ENCODE data around the gene OR52L1. TPM values are rescaled to one million over a fixed set of nuclear protein-coding genes. Genes with fewer than 3 reads are reported as not detected.

Gene OR52L1
- total RNA-seq, 1 experiment from 2014 or later, result 0.15 TPM

DNA sequence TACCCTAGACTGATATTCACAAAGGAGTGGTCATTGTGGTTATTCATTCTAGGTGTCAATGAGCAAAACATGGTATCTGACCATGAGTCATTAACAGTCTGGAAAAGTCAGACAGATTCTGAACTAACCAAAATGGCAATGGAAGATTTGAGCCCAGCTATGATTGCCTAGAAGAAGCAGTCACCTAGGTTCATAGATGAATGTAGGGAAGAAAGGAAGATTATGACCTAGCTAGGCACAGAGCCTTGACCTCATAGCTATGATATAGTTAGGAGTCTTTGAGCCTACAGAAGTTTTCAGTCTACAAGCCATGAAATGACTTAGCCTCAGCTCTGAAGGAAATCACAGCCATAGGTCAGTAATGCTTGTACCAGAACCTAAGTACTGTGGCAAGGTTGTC lies 19.6 kb upstream of the OR52L1 start:
- no peaks in the 10 kb centered on the region for H3K4me1 Mint-ChIP-seq
- no peak overlapping the region for H3K27ac Mint-ChIP-seq
- no peak for DNase-seq (ENCODE audit: low spot score)
- TF ChIP-seq ZNF396 (CRISPR knock-in tag; IDR thresholded peaks at IDR 0.05; ENCODE audit: borderline replicate concordance) (no peak), OVOL2 (CRISPR knock-in tag; IDR thresholded peaks at IDR 0.05; ENCODE audit: borderline replicate concordance) (no peak), JAZF1 (CRISPR knock-in tag; IDR thresholded peaks at IDR 0.05) (no peak), EMX1 (CRISPR knock-in tag; IDR thresholded peaks at IDR 0.05) (no peak)
- TF ChIP-seq, protein P1, sequence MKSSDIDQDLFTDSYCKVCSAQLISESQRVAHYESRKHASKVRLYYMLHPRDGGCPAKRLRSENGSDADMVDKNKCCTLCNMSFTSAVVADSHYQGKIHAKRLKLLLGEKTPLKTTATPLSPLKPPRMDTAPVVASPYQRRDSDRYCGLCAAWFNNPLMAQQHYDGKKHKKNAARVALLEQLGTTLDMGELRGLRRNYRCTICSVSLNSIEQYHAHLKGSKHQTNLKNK (CRISPR knock-in tag; IDR thresholded peaks at IDR 0.05), result no peak
- TF ChIP-seq, protein P2, sequence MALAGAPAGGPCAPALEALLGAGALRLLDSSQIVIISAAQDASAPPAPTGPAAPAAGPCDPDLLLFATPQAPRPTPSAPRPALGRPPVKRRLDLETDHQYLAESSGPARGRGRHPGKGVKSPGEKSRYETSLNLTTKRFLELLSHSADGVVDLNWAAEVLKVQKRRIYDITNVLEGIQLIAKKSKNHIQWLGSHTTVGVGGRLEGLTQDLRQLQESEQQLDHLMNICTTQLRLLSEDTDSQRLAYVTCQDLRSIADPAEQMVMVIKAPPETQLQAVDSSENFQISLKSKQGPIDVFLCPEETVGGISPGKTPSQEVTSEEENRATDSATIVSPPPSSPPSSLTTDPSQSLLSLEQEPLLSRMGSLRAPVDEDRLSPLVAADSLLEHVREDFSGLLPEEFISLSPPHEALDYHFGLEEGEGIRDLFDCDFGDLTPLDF (CRISPR knock-in tag; IDR thresholded peaks at IDR 0.05), result no peak
- ChIA-PET CTCF (no interaction called here), POLR2A (no interaction called here)
- H3K4me3 Mint-ChIP-seq, result no peak overlapping the region
- no peak for ATAC-seq
- no peaks in the 10 kb centered on the region for H3K27me3 Mint-ChIP-seq (ENCODE audit: low read depth)
- no peaks in the 10 kb centered on the region for H3K36me3 Mint-ChIP-seq
- H3K9me3 Mint-ChIP-seq, result no peaks in the 10 kb centered on the region

DNA sequence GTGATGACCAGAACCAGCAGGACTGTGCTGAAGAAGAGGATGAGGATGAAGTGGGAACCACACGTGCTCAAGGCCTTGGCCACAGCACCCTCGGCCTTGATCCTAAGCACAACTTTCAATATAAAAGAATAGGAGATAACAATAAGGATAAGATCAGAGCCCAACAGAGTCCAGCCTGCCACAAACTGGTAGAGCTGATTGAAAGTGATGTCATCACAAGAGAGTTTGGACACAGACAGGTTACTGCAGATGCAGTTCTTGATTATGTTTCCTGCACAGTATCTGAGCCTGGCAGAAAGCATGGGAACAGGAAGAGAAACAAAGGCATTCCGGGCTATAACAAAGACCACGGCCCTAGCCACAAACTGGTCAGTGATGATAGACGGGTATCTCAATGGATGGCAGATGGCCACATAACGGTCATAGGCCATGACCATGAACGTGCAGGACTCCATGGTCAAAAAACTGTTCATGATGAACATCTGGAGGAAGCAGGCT lies 15.5 kb upstream of the OR52L1 start:
- Mint-ChIP-seq H3K27ac (no peak overlapping the region), H3K9me3 (no peaks in the 10 kb centered on the region; the same call in 1 of the 2 replicates), H3K27me3 (ENCODE audit: low read depth) (peaks cover 5% of the 10 kb centered on the region), H3K36me3 (no peaks in the 10 kb centered on the region), H3K4me1 (no peaks in the 10 kb centered on the region), H3K4me3 (no peak overlapping the region)
- TF ChIP-seq, protein P3, sequence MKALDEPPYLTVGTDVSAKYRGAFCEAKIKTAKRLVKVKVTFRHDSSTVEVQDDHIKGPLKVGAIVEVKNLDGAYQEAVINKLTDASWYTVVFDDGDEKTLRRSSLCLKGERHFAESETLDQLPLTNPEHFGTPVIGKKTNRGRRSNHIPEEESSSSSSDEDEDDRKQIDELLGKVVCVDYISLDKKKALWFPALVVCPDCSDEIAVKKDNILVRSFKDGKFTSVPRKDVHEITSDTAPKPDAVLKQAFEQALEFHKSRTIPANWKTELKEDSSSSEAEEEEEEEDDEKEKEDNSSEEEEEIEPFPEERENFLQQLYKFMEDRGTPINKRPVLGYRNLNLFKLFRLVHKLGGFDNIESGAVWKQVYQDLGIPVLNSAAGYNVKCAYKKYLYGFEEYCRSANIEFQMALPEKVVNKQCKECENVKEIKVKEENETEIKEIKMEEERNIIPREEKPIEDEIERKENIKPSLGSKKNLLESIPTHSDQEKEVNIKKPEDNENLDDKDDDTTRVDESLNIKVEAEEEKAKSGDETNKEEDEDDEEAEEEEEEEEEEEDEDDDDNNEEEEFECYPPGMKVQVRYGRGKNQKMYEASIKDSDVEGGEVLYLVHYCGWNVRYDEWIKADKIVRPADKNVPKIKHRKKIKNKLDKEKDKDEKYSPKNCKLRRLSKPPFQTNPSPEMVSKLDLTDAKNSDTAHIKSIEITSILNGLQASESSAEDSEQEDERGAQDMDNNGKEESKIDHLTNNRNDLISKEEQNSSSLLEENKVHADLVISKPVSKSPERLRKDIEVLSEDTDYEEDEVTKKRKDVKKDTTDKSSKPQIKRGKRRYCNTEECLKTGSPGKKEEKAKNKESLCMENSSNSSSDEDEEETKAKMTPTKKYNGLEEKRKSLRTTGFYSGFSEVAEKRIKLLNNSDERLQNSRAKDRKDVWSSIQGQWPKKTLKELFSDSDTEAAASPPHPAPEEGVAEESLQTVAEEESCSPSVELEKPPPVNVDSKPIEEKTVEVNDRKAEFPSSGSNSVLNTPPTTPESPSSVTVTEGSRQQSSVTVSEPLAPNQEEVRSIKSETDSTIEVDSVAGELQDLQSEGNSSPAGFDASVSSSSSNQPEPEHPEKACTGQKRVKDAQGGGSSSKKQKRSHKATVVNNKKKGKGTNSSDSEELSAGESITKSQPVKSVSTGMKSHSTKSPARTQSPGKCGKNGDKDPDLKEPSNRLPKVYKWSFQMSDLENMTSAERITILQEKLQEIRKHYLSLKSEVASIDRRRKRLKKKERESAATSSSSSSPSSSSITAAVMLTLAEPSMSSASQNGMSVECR (CRISPR knock-in tag; IDR thresholded peaks at IDR 0.05; ENCODE audit: borderline replicate concordance), result no peak
- TF ChIP-seq, protein P4, sequence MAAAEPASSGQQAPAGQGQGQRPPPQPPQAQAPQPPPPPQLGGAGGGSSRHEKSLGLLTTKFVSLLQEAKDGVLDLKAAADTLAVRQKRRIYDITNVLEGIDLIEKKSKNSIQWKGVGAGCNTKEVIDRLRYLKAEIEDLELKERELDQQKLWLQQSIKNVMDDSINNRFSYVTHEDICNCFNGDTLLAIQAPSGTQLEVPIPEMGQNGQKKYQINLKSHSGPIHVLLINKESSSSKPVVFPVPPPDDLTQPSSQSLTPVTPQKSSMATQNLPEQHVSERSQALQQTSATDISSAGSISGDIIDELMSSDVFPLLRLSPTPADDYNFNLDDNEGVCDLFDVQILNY (CRISPR knock-in tag; IDR thresholded peaks at IDR 0.05), result no peak
- TF ChIP-seq NR1H2 (CRISPR knock-in tag; IDR thresholded peaks at IDR 0.05), result no peak
- no peak for TF ChIP-seq CBFB (CRISPR knock-in tag; IDR thresholded peaks at IDR 0.05; ENCODE audit: low read depth)
- TF ChIP-seq GABPB1 (CRISPR knock-in tag; IDR thresholded peaks at IDR 0.05), result no peak
- TF ChIP-seq RORB (CRISPR knock-in tag; IDR thresholded peaks at IDR 0.05), result no peak
- TF ChIP-seq, protein P5, sequence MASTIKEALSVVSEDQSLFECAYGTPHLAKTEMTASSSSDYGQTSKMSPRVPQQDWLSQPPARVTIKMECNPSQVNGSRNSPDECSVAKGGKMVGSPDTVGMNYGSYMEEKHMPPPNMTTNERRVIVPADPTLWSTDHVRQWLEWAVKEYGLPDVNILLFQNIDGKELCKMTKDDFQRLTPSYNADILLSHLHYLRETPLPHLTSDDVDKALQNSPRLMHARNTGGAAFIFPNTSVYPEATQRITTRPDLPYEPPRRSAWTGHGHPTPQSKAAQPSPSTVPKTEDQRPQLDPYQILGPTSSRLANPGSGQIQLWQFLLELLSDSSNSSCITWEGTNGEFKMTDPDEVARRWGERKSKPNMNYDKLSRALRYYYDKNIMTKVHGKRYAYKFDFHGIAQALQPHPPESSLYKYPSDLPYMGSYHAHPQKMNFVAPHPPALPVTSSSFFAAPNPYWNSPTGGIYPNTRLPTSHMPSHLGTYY (CRISPR knock-in tag; IDR thresholded peaks at IDR 0.05), result no peak
- TF ChIP-seq, protein P6, sequence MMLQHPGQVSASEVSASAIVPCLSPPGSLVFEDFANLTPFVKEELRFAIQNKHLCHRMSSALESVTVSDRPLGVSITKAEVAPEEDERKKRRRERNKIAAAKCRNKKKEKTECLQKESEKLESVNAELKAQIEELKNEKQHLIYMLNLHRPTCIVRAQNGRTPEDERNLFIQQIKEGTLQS (CRISPR knock-in tag; conservative IDR thresholded peaks at IDR 0.05), result no peak
- ChIA-PET CTCF (no interaction called here), POLR2A (no interaction called here)
- no peak for DNase-seq (ENCODE audit: low spot score)
- ATAC-seq, result no peak

DNA sequence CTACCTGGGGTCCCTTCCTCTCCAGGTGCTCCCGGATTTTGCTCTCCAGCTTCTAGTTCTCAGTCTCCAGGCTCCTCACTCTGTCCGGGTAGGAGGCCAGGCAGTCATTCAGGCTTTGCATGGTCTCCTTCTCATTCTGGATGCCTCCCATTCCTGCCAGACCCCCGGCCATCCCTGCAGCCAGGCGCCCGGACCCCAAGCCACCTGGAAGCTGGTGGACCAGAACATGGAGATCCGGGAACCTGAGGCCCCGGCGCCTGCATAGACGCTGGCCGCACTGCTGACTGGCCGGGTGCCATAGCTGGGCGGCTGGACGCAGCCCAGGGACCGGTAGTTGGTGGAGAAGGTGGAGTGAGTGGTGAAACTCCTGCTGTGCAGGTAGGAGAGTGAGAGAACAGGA lies 8.0 kb upstream of the OR52L1 start:
- ChIA-PET CTCF (interaction anchor here (0.7 to 1.4 kb wide), 4 partner anchors 304 to 368 kb away, joined by 3 to 5 read pairs (median 4); no protein-coding TSS in a partner anchor), POLR2A (no interaction called here)
- Mint-ChIP-seq H3K4me3 (no peak overlapping the region), H3K4me1 (0 out of 2 replicates have a peak, but pooled peaks cover 3% of the 10 kb centered on the region), H3K27ac (no peak overlapping the region), H3K9me3 (peaks cover 4% of the 10 kb centered on the region), H3K27me3 (ENCODE audit: low read depth) (peaks cover 5% of the 10 kb centered on the region), H3K36me3 (no peaks in the 10 kb centered on the region)
- DNase-seq (ENCODE audit: low spot score) (no peak), ATAC-seq (no peak)
- TF ChIP-seq, protein P7, sequence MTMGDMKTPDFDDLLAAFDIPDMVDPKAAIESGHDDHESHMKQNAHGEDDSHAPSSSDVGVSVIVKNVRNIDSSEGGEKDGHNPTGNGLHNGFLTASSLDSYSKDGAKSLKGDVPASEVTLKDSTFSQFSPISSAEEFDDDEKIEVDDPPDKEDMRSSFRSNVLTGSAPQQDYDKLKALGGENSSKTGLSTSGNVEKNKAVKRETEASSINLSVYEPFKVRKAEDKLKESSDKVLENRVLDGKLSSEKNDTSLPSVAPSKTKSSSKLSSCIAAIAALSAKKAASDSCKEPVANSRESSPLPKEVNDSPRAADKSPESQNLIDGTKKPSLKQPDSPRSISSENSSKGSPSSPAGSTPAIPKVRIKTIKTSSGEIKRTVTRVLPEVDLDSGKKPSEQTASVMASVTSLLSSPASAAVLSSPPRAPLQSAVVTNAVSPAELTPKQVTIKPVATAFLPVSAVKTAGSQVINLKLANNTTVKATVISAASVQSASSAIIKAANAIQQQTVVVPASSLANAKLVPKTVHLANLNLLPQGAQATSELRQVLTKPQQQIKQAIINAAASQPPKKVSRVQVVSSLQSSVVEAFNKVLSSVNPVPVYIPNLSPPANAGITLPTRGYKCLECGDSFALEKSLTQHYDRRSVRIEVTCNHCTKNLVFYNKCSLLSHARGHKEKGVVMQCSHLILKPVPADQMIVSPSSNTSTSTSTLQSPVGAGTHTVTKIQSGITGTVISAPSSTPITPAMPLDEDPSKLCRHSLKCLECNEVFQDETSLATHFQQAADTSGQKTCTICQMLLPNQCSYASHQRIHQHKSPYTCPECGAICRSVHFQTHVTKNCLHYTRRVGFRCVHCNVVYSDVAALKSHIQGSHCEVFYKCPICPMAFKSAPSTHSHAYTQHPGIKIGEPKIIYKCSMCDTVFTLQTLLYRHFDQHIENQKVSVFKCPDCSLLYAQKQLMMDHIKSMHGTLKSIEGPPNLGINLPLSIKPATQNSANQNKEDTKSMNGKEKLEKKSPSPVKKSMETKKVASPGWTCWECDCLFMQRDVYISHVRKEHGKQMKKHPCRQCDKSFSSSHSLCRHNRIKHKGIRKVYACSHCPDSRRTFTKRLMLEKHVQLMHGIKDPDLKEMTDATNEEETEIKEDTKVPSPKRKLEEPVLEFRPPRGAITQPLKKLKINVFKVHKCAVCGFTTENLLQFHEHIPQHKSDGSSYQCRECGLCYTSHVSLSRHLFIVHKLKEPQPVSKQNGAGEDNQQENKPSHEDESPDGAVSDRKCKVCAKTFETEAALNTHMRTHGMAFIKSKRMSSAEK (CRISPR knock-in tag; IDR thresholded peaks at IDR 0.05; ENCODE audit: borderline replicate concordance), result no peak
- TF ChIP-seq TP53 (CRISPR knock-in tag; IDR thresholded peaks at IDR 0.05), result no peak
- TF ChIP-seq, protein P5 (CRISPR knock-in tag; IDR thresholded peaks at IDR 0.05), result no peak
